ENCODE data around the gene SLC12A8. TPM values are rescaled to one million over a fixed set of nuclear protein-coding genes. Genes with fewer than 3 reads are reported as not detected.

SLC12A8 gene
- total RNA-seq, 2 experiments from 2014 or later = 1.1 to 1.6 TPM

DNA sequence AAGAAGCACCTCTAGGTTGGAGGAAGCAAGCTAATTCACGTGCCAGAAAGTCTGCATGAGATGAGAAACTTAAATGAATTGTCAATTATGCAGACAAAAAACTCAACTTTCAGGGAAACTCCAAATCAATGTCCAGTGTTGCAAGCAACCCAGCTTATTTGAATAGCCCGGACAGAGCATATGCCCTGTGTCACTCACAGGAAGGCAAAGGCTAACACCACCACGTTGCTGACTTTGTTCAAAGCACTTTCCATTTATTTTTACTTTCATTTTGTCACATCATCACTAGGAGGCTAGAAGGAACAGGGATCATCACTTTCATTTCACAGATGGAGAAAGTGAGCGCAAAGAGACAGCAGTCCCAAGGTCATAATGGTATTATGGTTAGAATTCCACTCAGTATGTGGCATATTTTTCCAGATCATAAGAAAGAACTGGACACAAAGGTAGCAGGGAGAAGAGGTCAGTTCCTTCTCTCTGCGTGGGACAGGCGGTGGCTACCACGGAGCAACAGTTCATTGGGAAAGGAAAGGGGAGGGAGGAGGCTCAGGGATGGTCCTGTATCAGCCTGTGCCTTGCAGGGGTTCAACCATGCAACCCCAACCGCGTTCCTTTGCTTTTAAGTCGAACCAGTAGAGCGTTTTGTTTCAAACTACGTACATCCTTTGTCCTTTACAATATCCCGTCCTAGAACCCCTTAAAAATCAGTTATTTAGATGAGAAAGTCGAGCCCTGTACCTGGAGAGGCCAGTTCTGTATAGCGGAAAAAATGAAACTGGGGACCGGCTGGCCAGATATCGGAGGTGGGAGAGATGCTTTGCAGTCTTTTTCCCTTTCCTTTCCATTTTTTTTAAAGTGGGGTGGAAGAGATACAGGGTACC is 157.9 kb downstream of the SLC12A8 start:
- intact Hi-C loops (cut with micrococcal nuclease) = loop anchor here (5.0 to 10.0 kb wide), 3 partner anchors 68 to 300 kb away; no protein-coding TSS in a partner anchor
- peak; percentile 13 for ATAC-seq
- TF ChIP-seq, protein P1, sequence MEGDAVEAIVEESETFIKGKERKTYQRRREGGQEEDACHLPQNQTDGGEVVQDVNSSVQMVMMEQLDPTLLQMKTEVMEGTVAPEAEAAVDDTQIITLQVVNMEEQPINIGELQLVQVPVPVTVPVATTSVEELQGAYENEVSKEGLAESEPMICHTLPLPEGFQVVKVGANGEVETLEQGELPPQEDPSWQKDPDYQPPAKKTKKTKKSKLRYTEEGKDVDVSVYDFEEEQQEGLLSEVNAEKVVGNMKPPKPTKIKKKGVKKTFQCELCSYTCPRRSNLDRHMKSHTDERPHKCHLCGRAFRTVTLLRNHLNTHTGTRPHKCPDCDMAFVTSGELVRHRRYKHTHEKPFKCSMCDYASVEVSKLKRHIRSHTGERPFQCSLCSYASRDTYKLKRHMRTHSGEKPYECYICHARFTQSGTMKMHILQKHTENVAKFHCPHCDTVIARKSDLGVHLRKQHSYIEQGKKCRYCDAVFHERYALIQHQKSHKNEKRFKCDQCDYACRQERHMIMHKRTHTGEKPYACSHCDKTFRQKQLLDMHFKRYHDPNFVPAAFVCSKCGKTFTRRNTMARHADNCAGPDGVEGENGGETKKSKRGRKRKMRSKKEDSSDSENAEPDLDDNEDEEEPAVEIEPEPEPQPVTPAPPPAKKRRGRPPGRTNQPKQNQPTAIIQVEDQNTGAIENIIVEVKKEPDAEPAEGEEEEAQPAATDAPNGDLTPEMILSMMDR (IDR thresholded peaks at IDR 0.05) = no peak
- H3K4me3 Mint-ChIP-seq = peak overlapping the region; percentile 78
- H3K27me3 Mint-ChIP-seq = no peaks in the 10 kb centered on the region
- ChIA-PET POLR2A (interaction anchor here (0.6 to 1.2 kb wide), 2 partner anchors 92 to 101 kb away, joined by 3 read pairs; no protein-coding TSS in a partner anchor), CTCF (interaction anchor here (0.7 to 1.0 kb wide), 3 partner anchors 30 to 178 kb away, joined by 3 to 4 read pairs (median 3); no protein-coding TSS in a partner anchor)
- H3K36me3 Mint-ChIP-seq (ENCODE audit: low read depth) = peaks cover 6% of the 10 kb centered on the region
- no peaks in the 10 kb centered on the region for H3K9me3 Mint-ChIP-seq
- peaks cover 43% of the 10 kb centered on the region for H3K4me1 Mint-ChIP-seq (ENCODE audit: low read depth)
- DNase-seq = peak; percentile 23
- H3K27ac Mint-ChIP-seq = peak overlapping the region; percentile 77

DNA sequence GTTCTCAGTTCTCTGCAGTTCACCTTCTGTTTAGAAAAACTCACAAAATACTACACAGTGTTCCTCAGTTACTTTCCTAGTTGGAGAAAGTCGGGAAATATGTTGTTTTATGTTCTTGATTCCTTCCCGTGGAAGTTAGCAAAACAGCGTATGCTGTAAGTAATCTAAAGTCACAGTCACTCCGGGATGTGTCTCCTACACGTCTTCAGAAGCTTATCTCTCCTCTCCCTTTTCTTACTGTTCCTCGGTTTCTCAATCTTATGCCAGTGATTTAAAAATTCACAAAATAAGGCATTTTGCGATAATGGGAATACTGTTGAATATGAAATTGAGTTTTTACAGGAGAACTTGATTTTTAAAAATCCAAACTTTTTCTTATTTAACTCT is 158.5 kb downstream of the SLC12A8 start:
- H3K27ac Mint-ChIP-seq = peak overlapping the region; percentile 11
- ChIA-PET POLR2A (interaction anchor here (1.2 kb wide), 1 partner anchor 101 kb away, joined by 3 read pairs; no protein-coding TSS in a partner anchor), CTCF (interaction anchor here (0.9 to 1.0 kb wide), 2 partner anchors 29 to 148 kb away, joined by 3 to 4 read pairs; no protein-coding TSS in a partner anchor)
- ATAC-seq = no peak
- peaks cover 12% of the 10 kb centered on the region for H3K36me3 Mint-ChIP-seq (ENCODE audit: low read depth)
- H3K27me3 Mint-ChIP-seq = no peaks in the 10 kb centered on the region
- peaks cover 43% of the 10 kb centered on the region for H3K4me1 Mint-ChIP-seq (ENCODE audit: low read depth)
- no peak for DNase-seq
- TF ChIP-seq, protein P1 (IDR thresholded peaks at IDR 0.05) = no peak
- intact Hi-C loops (cut with micrococcal nuclease) = loop anchor here (5.0 to 10.0 kb wide), 3 partner anchors 68 to 301 kb away; no protein-coding TSS in a partner anchor
- H3K9me3 Mint-ChIP-seq = no peaks in the 10 kb centered on the region
- peak overlapping the region; percentile 78 for H3K4me3 Mint-ChIP-seq

DNA sequence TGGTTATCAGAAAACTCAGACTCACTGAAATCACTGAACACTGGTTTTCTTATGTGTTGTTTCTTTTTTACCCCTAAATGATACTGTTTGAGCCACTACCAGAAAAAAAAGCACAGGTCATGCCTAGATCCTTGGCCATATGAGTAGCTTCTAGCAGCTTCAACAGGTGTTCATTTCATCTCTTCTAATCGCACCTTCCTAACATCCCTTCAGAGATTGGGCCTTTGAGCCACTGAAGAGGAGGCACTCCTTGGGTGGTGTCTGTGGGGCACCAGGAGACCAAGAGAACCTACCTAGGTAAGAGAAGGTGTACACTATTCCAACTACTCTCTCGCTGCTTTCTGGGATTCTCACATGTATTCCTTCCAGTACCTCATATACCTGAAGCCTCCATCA is 159.2 kb downstream of the SLC12A8 start:
- CTCF ChIA-PET = interaction anchor here (1.0 to 1.5 kb wide), 4 partner anchors 18 to 148 kb away, joined by 3 to 7 read pairs (median 4); no protein-coding TSS in a partner anchor
- intact Hi-C loops (cut with micrococcal nuclease) = loop anchor here (5.0 to 10.0 kb wide), 3 partner anchors 69 to 301 kb away; no protein-coding TSS in a partner anchor
- Mint-ChIP-seq H3K36me3 (ENCODE audit: low read depth) (peaks cover 15% of the 10 kb centered on the region), H3K9me3 (no peaks in the 10 kb centered on the region), H3K4me3 (peak overlapping the region; percentile 78), H3K27me3 (no peaks in the 10 kb centered on the region), H3K27ac (peak overlapping the region; percentile 91), H3K4me1 (ENCODE audit: low read depth) (peaks cover 43% of the 10 kb centered on the region)
- POLR2A ChIA-PET = interaction anchor here (1.2 kb wide), 1 partner anchor 100 kb away, joined by 3 read pairs; no protein-coding TSS in a partner anchor
- ATAC-seq (no peak), DNase-seq (no peak)
- TF ChIP-seq, protein P1 (IDR thresholded peaks at IDR 0.05) = no peak

DNA sequence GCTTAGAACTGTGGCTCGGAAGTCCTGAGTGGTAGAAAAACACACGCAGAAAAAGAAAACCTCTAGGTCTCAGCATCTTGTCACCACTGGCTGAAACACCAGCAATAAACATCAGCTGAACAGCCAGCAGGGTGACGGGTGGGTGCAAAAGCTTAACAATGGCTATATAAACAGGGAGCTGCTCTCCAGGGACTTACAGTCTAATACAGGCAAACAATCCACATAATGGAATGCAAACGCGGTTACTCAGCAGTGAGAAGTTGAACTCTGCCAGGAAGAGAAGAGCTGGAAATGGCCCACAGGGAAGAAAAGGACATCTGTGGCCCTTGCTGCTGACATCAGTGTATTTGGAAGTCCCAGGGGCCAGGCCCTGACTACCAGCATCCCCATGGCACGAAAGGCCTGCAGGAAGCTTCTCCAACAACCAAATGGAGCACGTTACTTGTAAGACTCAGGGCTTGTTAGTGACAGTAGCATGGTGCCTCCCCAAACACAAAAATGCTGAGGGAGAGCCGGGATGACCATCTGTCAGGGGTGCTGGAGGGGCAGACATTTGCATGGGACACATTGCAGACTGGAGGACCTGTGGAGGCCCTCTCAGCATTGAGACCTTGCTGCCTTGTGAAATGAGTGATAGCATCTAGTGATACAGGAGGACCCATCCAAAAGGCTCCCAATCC is 159.8 kb downstream of the SLC12A8 start:
- Mint-ChIP-seq H3K9me3 (no peaks in the 10 kb centered on the region), H3K36me3 (ENCODE audit: low read depth) (peaks cover 15% of the 10 kb centered on the region), H3K27ac (peak overlapping the region; percentile 91), H3K4me3 (peak overlapping the region; percentile 78), H3K27me3 (no peaks in the 10 kb centered on the region), H3K4me1 (ENCODE audit: low read depth) (peaks cover 43% of the 10 kb centered on the region)
- POLR2A ChIA-PET = interaction anchor here (0.8 to 1.9 kb wide), 3 partner anchors 12 to 88 kb away, joined by 3 to 8 read pairs (median 3); no protein-coding TSS in a partner anchor
- DNase-seq (no peak), ATAC-seq (no peak)
- intact Hi-C loops (cut with micrococcal nuclease) = loop anchor here (5.0 to 10.0 kb wide), 3 partner anchors 70 to 302 kb away; no protein-coding TSS in a partner anchor
- CTCF ChIA-PET = interaction anchor here (0.9 to 1.5 kb wide), 7 partner anchors 15 to 149 kb away, joined by 3 to 7 read pairs (median 4); no protein-coding TSS in a partner anchor
- TF ChIP-seq, protein P1 (IDR thresholded peaks at IDR 0.05) = no peak
